HEK293T (cell line): Measurements from ENCODE around the gene RPA3.

ENCODE experiments used
- CTCF ChIA-PET: fragments of 350-600 bp; formaldehyde crosslinking; extraction: SDS; loops from one replicate; lab custom pipeline; 2021; ENCODE audit warnings: antibody characterized with exemption, inconsistent platforms; lab: Yijun Ruan, JAX
- POLR2A ChIA-PET: fragments of 350-600 bp; formaldehyde crosslinking; extraction: SDS; loops from one replicate; lab custom pipeline; 2020; ENCODE audit warnings: antibody characterized with exemption, inconsistent platforms; lab: Yijun Ruan, JAX
- DNase-seq: peaks from one replicate; pipeline ENCODE4 v3.0.0; 2012; ENCODE audit warnings: mixed read lengths; ENCODE audit errors: extremely low spot score
- ARNT ChIP-seq: fragments of 450-650 bp; IDR thresholded peaks from 2 replicates; pipeline ENCODE4 v1.6.1; 2017; ENCODE audit warnings: mild to moderate bottlenecking
- BHLHE40 ChIP-seq: fragments of 450-650 bp; IDR thresholded peaks from 2 replicates; pipeline ENCODE4 v1.6.1; 2016; ENCODE audit warnings: mild to moderate bottlenecking, moderate library complexity, borderline replicate concordance
- CTBP1 ChIP-seq: fragments of 450-650 bp; IDR thresholded peaks from 2 replicates; pipeline ENCODE4 v1.6.1; 2016; ENCODE audit warnings: borderline replicate concordance
- ELF4 ChIP-seq: fragments of 450-650 bp; IDR thresholded peaks from 2 replicates; pipeline ENCODE4 v1.6.1; 2017; ENCODE audit warnings: antibody characterized with exemption
- FOXA1 ChIP-seq: fragments of 450-650 bp; IDR thresholded peaks from 2 replicates; pipeline ENCODE4 v1.6.1; 2016; ENCODE audit warnings: mild to moderate bottlenecking
- FOXK2 ChIP-seq: fragments of 450-650 bp; IDR thresholded peaks from 2 replicates; pipeline ENCODE4 v1.6.1; 2016; ENCODE audit warnings: mild to moderate bottlenecking
- FOXM1 ChIP-seq: fragments of 450-650 bp; IDR thresholded peaks from 2 replicates; pipeline ENCODE4 v1.6.1; 2017; ENCODE audit warnings: mild to moderate bottlenecking, borderline replicate concordance
- HDGF ChIP-seq: fragments of 450-650 bp; IDR thresholded peaks from 2 replicates; pipeline ENCODE4 v1.6.1; 2017; ENCODE audit warnings: antibody characterized with exemption, borderline replicate concordance
- L3MBTL2 ChIP-seq: fragments of 450-650 bp; conservative IDR thresholded peaks from 2 replicates; pipeline ENCODE4 v1.6.1; 2016; ENCODE audit warnings: mild to moderate bottlenecking
- LEF1 ChIP-seq: fragments of 450-650 bp; IDR thresholded peaks from 2 replicates; pipeline ENCODE4 v1.6.1; 2017; ENCODE audit warnings: mild to moderate bottlenecking, borderline replicate concordance
- NFRKB ChIP-seq: fragments of 450-650 bp; IDR thresholded peaks from 2 replicates; pipeline ENCODE4 v1.6.1; 2016; ENCODE audit warnings: mild to moderate bottlenecking, moderate library complexity
- PKNOX1 ChIP-seq: fragments of 450-650 bp; IDR thresholded peaks from 2 replicates; pipeline ENCODE4 v1.6.1; 2016
- SP1 ChIP-seq: fragments of 450-650 bp; IDR thresholded peaks from 2 replicates; pipeline ENCODE4 v1.6.1; 2017
- SUZ12 ChIP-seq: fragments of 450-650 bp; IDR thresholded peaks from 2 replicates; pipeline ENCODE4 v1.6.1; 2016; ENCODE audit warnings: mild to moderate bottlenecking
- TARDBP ChIP-seq: fragments of 450-650 bp; IDR thresholded peaks from 2 replicates; pipeline ENCODE4 v1.6.1; 2016
- ZNF384 ChIP-seq: fragments of 450-650 bp; IDR thresholded peaks from 2 replicates; pipeline ENCODE4 v1.6.1; 2016

RPA3 gene

DNA sequence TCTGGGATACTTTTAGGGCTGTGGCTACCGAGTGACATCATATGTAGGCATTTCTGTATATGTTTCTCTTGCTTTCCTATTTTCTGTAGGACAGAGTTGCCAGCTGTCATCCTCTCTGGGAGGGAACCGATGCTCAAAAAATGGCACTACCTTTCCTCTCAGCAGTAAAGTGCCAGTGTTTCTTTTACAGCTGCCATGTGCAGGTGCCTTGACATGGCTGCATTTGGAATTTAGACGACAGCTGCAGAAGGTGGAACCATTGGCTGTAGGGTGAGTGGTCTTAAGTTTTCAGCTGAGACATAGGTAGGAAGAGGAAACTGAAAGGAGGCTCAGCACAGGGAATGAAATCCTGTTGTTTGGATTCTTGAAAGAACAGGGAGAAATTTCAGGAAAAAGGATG lies 20.2 kb upstream of the RPA3 start:
- POLR2A ChIA-PET = no interaction called here
- CTCF ChIA-PET = no interaction called here
- no peak for DNase-seq
- no peak for TF ChIP-seq TARDBP

DNA sequence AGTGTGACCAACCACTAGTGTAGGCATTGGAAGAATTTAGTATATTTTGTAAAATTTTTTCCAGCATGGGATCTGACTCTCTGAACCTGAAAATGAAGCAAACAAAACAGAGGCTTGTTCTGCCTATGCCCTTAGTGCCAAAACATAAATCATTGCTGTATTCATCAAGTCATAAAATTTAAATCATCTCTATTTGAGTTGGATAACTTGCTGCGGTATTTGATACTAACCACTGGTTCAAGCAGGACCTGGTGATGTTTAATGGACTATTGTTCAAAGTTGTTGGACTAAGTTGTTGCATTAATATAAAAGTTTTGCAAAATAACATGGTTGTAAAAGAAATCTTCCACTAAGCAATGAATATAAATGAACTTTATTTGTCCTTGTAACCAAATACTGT lies 19.8 kb upstream of the RPA3 start:
- DNase-seq = no peak
- TF ChIP-seq ARNT (no peak), PKNOX1 (peak; percentile 51; the same call in 1 of the 2 replicates)
- ChIA-PET CTCF (no interaction called here), POLR2A (no interaction called here)

GRCh38 chr7:7737674-7738073 lies 19.3 kb upstream of the RPA3 start:
- ChIA-PET POLR2A (no interaction called here), CTCF (no interaction called here)
- TF ChIP-seq NFRKB (no peak), ZNF384 (no peak), CTBP1 (no peak), FOXA1 (no peak), HDGF (no peak), ELF4 (no peak), L3MBTL2 (no peak), SUZ12 (no peak), FOXM1 (no peak)
- DNase-seq = no peak

GRCh38 chr7:7736671-7737070 lies 18.3 kb upstream of the RPA3 start:
- no peak for TF ChIP-seq CTBP1
- no peak for TF ChIP-seq FOXM1
- TF ChIP-seq TARDBP = no peak
- no peak for TF ChIP-seq ZNF384
- no peak for TF ChIP-seq SUZ12
- TF ChIP-seq ARNT = no peak
- TF ChIP-seq FOXK2 = no peak
- ChIA-PET CTCF (no interaction called here), POLR2A (no interaction called here)
- no peak for DNase-seq

- POLR2A ChIA-PET = no interaction called here
- CTCF ChIA-PET = interaction anchor here (0.6 kb wide), 1 partner anchor 23 kb away, joined by 5 read pairs; no protein-coding TSS in a partner anchor
- no peak for DNase-seq
- TF ChIP-seq LEF1 (no peak), HDGF (no peak), ARNT (no peak), FOXA1 (no peak), FOXK2 (no peak), FOXM1 (no peak), SUZ12 (no peak), ZNF384 (no peak), PKNOX1 (no peak), L3MBTL2 (no peak), TARDBP (no peak), BHLHE40 (no peak), CTBP1 (no peak), SP1 (no peak), NFRKB (no peak), ELF4 (no peak)
These were observed 14.3 kb upstream of the RPA3 start for GRCh38 chr7:7732621-7733281.

- POLR2A ChIA-PET = no interaction called here
- no peak for TF ChIP-seq LEF1
- DNase-seq = no peak
- CTCF ChIA-PET = interaction anchor here (1.0 kb wide), 1 partner anchor 16 kb away, joined by 3 read pairs; no protein-coding TSS in a partner anchor
These were observed 13.3 kb upstream of the RPA3 start for GRCh38 chr7:7731732-7732131.

DNA sequence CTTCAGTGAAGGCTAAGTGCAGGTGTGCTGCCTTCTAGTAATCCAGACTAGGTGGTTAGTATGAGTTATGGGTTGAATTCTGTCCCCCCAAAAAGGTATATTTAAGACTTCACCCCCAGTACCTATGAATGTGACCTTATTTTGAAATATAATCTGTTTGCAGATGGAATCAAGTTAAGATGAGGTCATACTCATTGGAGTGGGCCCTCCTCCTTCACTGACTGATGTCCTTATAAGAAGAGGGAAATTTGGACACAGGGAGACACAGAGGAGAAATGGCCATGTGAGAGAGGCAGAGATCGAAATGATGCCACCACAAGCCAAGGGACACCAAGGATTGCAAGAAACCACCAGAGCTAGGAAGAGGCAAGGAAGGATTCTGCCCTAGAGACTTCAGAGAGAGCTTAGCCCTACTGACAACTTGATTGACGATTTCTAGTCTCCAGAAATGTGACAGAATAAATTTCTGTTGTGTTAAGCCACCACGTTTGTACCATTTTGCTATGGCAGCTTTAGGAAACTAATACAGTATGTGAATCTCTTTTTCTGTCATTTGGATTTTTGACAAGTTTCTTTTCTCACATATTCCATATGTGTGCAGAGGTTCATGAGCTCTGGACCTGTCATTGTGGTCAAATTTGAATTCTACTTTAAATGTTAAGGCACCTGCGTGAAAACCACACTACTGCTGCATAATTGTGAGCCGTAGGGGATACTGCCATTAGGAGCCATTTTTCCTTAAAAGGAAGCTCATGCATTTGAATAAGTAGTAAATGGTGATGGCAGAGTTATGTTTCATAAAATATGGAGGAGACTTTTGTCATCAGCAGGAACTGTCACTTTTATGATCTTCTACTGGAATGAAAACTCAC lies 2.6 kb upstream of the RPA3 start:
- CTCF ChIA-PET = no interaction called here
- TF ChIP-seq PKNOX1 (peak; percentile 37; the same call in 1 of the 2 replicates), NFRKB (no peak)

More for the DNA sequence above, 2.6 kb upstream of the RPA3 start:
- POLR2A ChIA-PET = no interaction called here
- no peak for DNase-seq
